Subcutaneous abdominal adipose tissue (tissue), 5 donors: ENCODE data around the gene SMC4.

ENCODE experiments used
- H3K27ac ChIP-seq: one replicate; pipeline ENCODE4 v1.7.0; 2013; ENCODE audit warnings: low read depth, mild to moderate bottlenecking, inconsistent platforms, low read length, moderate library complexity
- H3K27me3 ChIP-seq, 5 donors: one replicate each; pipeline ENCODE4 v1.7.0; 2013; ENCODE audit warnings: low read length in 5 of 5, inconsistent platforms in 1 of 5; ENCODE audit not compliant: control insufficient read depth in 5 of 5, insufficient read depth in 4 of 5
- H3K36me3 ChIP-seq, 5 donors: one replicate each; pipeline ENCODE4 v1.7.0; 2013; ENCODE audit warnings: low read length in 5 of 5; ENCODE audit not compliant: control insufficient read depth in 5 of 5, insufficient read depth in 5 of 5
- H3K4me1 ChIP-seq, 5 donors: one replicate each; pipeline ENCODE4 v1.7.0; 2013; ENCODE audit warnings: low read length in 5 of 5, mild to moderate bottlenecking in 3 of 5, moderate library complexity in 1 of 5; ENCODE audit not compliant: control insufficient read depth in 5 of 5, insufficient read depth in 5 of 5
- H3K4me3 ChIP-seq, 5 donors: one replicate each; pipeline ENCODE4 v1.7.0; 2013; ENCODE audit warnings: low read length in 5 of 5, low read depth in 1 of 5
- H3K9ac ChIP-seq, 5 donors: one replicate each; pipeline ENCODE4 v1.7.0; 2013; ENCODE audit warnings: low read length in 5 of 5, mild to moderate bottlenecking in 4 of 5, moderate library complexity in 3 of 5
- H3K9me3 ChIP-seq, 5 donors: one replicate each; pipeline ENCODE4 v1.7.0; 2013; ENCODE audit warnings: low read length in 5 of 5; ENCODE audit not compliant: control insufficient read depth in 5 of 5
- donor health status: healthy.
- donor health status: healthy.
- donor health status: healthy.
- donor health status: healthy.
- donor health status: healthy.

The SMC4 gene

GRCh38 chr3:160471892-160472291, 72.4 kb downstream of the SMC4 start:
- peaks cover 0 to 13% (median 6%) of the 10 kb centered on the region in 5 donors for H3K9me3 ChIP-seq
- H3K36me3 ChIP-seq: no peaks in the 10 kb centered on the region
- H3K9ac ChIP-seq: no peak overlapping the region
- H3K27me3 ChIP-seq: no peaks in the 10 kb centered on the region
- no peak overlapping the region for H3K27ac ChIP-seq
- H3K4me1 ChIP-seq: peaks cover 0 to 3% (median 0%) of the 10 kb centered on the region in 5 donors
- no peak overlapping the region for H3K4me3 ChIP-seq

DNA sequence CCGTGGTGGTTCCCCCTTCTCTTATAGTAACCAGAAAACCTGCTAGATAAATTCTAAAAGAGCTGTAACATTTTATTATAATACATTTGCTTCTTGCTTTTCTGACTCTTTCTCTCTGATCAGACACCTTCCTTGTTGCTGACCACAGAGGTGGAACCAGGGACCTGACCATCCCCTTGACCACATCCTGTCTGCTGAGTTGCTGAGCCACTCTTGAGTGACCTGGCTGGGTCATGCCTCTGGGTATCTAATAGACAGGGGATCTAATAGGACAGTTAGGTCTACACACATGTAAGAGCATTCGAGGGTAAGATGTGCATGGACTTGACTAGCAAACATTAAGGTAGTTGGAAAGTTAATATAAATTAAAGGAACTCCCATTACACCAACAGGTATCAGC, 72.9 kb downstream of the SMC4 start:
- no peaks in the 10 kb centered on the region for H3K36me3 ChIP-seq
- no peak overlapping the region for H3K27ac ChIP-seq
- H3K9me3 ChIP-seq: peaks cover 0 to 13% (median 6%) of the 10 kb centered on the region in 5 donors
- H3K4me3 ChIP-seq: no peak overlapping the region
- H3K4me1 ChIP-seq: peaks cover 0 to 3% (median 0%) of the 10 kb centered on the region in 5 donors
- no peaks in the 10 kb centered on the region for H3K27me3 ChIP-seq
- H3K9ac ChIP-seq: no peak overlapping the region

DNA sequence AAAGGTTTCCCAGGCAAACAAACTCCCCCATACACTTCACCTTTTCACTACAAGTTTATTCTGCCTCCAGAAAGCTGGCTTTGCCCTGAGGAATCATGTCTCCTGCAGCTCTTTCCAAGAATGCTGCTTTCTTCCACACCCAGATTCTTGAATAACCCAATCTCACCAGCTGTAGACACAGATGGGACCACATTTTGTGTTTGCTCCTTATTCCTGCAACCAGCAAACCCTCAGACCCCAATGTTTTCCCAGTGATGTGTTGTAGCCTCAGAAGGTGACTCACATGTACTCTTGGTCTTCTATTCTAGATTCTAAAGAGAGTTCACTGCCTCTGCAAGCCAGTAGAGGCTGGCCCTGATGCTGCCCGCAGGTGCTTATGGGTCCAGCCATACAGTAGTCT, 73.8 kb downstream of the SMC4 start:
- H3K27ac ChIP-seq: no peak overlapping the region
- no peak overlapping the region for H3K4me3 ChIP-seq
- no peak overlapping the region for H3K9ac ChIP-seq

DNA sequence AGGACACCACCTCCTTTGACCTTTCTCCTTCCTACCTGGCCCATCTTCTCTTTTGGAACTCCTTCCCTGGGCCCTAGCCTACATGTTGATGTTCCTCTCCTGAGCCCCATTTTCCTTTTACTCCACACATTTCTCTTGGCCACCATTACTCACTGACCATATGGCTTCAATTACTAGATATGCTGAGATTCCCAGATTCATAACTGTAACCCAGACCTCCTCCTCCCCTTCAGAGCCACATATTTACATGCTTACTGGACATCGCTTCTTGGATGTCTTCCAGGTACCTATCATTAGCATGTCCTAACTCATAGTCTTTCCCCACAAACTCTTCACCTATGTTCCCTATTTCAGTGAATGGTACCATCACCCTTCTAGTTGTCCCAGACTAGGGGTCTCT, 74.5 kb downstream of the SMC4 start:
- H3K9me3 ChIP-seq: peaks cover 0 to 13% (median 6%) of the 10 kb centered on the region in 5 donors
- no peak overlapping the region for H3K4me3 ChIP-seq
- H3K27ac ChIP-seq: no peak overlapping the region
- H3K36me3 ChIP-seq: no peaks in the 10 kb centered on the region
- peaks cover 0 to 3% (median 0%) of the 10 kb centered on the region in 5 donors for H3K4me1 ChIP-seq
- H3K9ac ChIP-seq: no peak overlapping the region
- H3K27me3 ChIP-seq: no peaks in the 10 kb centered on the region

More for the DNA sequence above, 73.8 kb downstream of the SMC4 start:
- Histone ChIP-seq H3K4me1 (peaks cover 0 to 3% (median 0%) of the 10 kb centered on the region in 5 donors), H3K36me3 (no peaks in the 10 kb centered on the region), H3K27me3 (no peaks in the 10 kb centered on the region), H3K9me3 (peaks cover 0 to 13% (median 6%) of the 10 kb centered on the region in 5 donors)

DNA sequence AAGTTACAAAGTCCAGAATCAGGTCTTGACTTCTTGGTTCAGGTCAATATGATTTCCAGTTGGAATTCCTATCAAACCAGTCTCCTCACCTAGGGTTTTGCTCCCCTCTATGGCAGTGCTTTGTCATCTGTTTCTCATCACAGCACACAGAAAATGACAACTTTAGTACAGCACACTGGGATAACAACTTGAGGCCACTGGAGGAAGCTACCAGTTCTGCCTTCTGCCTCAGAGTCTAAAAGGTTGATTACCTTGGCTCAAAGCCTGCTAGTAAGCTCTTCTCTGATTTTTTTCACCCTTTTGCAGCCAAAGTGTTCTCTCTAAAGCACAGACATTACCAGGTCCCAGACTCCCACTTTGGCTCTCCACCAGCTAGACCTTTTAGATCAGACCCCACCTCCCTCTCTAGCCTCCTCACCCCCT, 75.0 kb downstream of the SMC4 start:
- Histone ChIP-seq H3K27me3 (no peaks in the 10 kb centered on the region), H3K4me1 (peaks cover 0 to 3% (median 0%) of the 10 kb centered on the region in 5 donors), H3K36me3 (no peaks in the 10 kb centered on the region), H3K27ac (no peak overlapping the region), H3K9ac (no peak overlapping the region), H3K4me3 (no peak overlapping the region), H3K9me3 (peaks cover 0 to 13% (median 6%) of the 10 kb centered on the region in 5 donors)

GRCh38 chr3:160475153-160475552, 75.7 kb downstream of the SMC4 start:
- Histone ChIP-seq H3K9ac (no peak overlapping the region), H3K27me3 (no peaks in the 10 kb centered on the region), H3K27ac (no peak overlapping the region)

GRCh38 chr3:160475884-160476283, 76.4 kb downstream of the SMC4 start:
- H3K9ac ChIP-seq: no peak overlapping the region
- H3K36me3 ChIP-seq: no peaks in the 10 kb centered on the region
- peaks cover 0 to 3% (median 0%) of the 10 kb centered on the region in 5 donors for H3K4me1 ChIP-seq
- H3K27ac ChIP-seq: no peak overlapping the region
- H3K4me3 ChIP-seq: no peak overlapping the region
- H3K9me3 ChIP-seq: peaks cover 0 to 4% (median 3%) of the 10 kb centered on the region in 5 donors
- H3K27me3 ChIP-seq: no peaks in the 10 kb centered on the region

More at GRCh38 chr3:160475153-160475552, 75.7 kb downstream of the SMC4 start:
- peaks cover 0 to 3% (median 0%) of the 10 kb centered on the region in 5 donors for H3K4me1 ChIP-seq
- no peaks in the 10 kb centered on the region for H3K36me3 ChIP-seq
- H3K4me3 ChIP-seq: no peak overlapping the region
- H3K9me3 ChIP-seq: peaks cover 0 to 11% (median 6%) of the 10 kb centered on the region in 5 donors

GRCh38 chr3:160477750-160478149, 78.3 kb downstream of the SMC4 start:
- H3K4me1 ChIP-seq: peaks cover 0 to 10% (median 0%) of the 10 kb centered on the region in 5 donors
- H3K27ac ChIP-seq: no peak overlapping the region
- H3K27me3 ChIP-seq: no peaks in the 10 kb centered on the region
- no peaks in the 10 kb centered on the region for H3K36me3 ChIP-seq
- no peaks in the 10 kb centered on the region for H3K9me3 ChIP-seq
- H3K4me3 ChIP-seq: no peak overlapping the region
- no peak overlapping the region for H3K9ac ChIP-seq

DNA sequence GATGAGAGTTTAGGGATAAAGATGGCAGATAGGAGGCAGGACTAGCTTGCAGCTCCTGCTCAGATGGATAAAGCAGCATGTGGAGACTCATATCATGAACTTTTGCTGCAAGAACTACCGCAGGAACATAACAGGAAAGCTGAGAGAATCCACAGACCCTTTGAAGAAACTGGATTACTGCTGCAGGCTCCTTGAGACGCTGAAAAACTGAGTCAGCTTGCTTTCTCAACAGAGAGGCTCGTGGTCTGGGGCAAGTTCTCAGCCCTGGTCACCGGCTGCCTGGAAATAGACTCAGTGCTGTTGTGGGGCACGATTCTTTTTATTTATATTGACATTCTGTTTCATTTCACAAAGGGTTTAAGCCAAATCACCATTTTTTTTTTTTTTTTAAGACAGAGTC, 78.9 kb downstream of the SMC4 start:
- no peak overlapping the region for H3K27ac ChIP-seq
- H3K9me3 ChIP-seq: no peaks in the 10 kb centered on the region
- no peak overlapping the region for H3K4me3 ChIP-seq
- H3K4me1 ChIP-seq: peaks cover 0 to 12% (median 0%) of the 10 kb centered on the region in 5 donors
- H3K27me3 ChIP-seq: no peaks in the 10 kb centered on the region
- H3K36me3 ChIP-seq: no peaks in the 10 kb centered on the region
- no peak overlapping the region for H3K9ac ChIP-seq

- Histone ChIP-seq H3K27ac (no peak overlapping the region), H3K4me3 (no peak overlapping the region), H3K4me1 (peaks cover 0 to 12% (median 0%) of the 10 kb centered on the region in 5 donors), H3K9ac (no peak overlapping the region), H3K36me3 (no peaks in the 10 kb centered on the region), H3K9me3 (no peaks in the 10 kb centered on the region), H3K27me3 (no peaks in the 10 kb centered on the region)
Measured at GRCh38 chr3:160479376-160479775, 79.9 kb downstream of the SMC4 start.
